Pancreas (tissue), 10 donors: ENCODE measurements around the gene HES7. TPM values are rescaled to one million over a fixed set of nuclear protein-coding genes. Genes with fewer than 3 reads are reported as not detected.

Experiments
- ATAC-seq, 4 donors: fragments of 200-7000 bp; cut with Tn5 transposase; one replicate each; pipeline versions ENCODE4 v1.8.0 to v1.9.1; 2020; ENCODE audit warnings: mild to moderate bottlenecking in 4 of 4, moderate library complexity in 4 of 4
- DNase-seq, 6 donors: peaks; one replicate each; pipeline ENCODE4 v3.0.0-alpha.2; 2020
- FAIRE-seq: peaks from 2 replicates; lab custom pipeline; 2012; peaks lifted over from hg19 to GRCh38; lab: Jason Lieb, UNC
- H3K27ac ChIP-seq, 4 donors: fragments of 200-600 bp; sonication (generic); 1 replicate in 3 of 4; 2 replicates in 1 of 4; pipeline versions ENCODE4 v1.5.0 to v1.8.0; 2020
- H3K27me3 ChIP-seq, 4 donors: fragments of 200-600 bp; one replicate each; pipeline ENCODE4 v1.8.0; 2021
- H3K36me3 ChIP-seq, 3 donors: fragments of 200-600 bp; sonication (generic) in 1 of 3; one replicate each; pipeline versions ENCODE4 v1.5.0 to v1.8.0; 2020 to 2021
- H3K4me1 ChIP-seq, 3 donors: fragments of 200-600 bp; one replicate each; pipeline ENCODE4 v1.8.0; 2021
- H3K4me3 ChIP-seq, 4 donors: fragments of 200-600 bp; sonication (generic) in 2 of 4; one replicate each; pipeline versions ENCODE4 v1.5.0 to v1.8.0; 2020 to 2021
- H3K9me3 ChIP-seq, 4 donors: fragments of 200-600 bp; one replicate each; pipeline ENCODE4 v1.8.0; 2021
- CTCF ChIP-seq, 4 donors: fragments of 200-600 bp; sonication (generic) in 3 of 4; IDR thresholded peaks; one replicate each; pipeline versions ENCODE4 v1.5.0 to v1.8.0; 2021; ENCODE audit warnings: antibody characterized with exemption in 4 of 4
- WGBS, 2 donors: extraction: QIAGEN DNeasy Blood & Tissue Kit; methylation state at CpG; one replicate each; pipeline ENCODE4 v1.1.7; 2013; 5-methylcytosine and 5-hydroxymethylcytosine counted together
- intact Hi-C, 3 donors: fragments of 100-400 bp; cut with DNase I; formaldehyde crosslinking; loops; one replicate each; pipeline versions ENCODE4 v1.11.1 to v1.14.2; 2022
- polyA plus RNA-seq, 2 donors: library from polyadenylated mRNA; stranded (reverse); fragments of 200-250 nt; gene quantifications; one replicate each; pipeline ENCODE4 v1.2.3, GENCODE V29; 2013
- total RNA-seq, 6 donors: library from RNA; stranded (reverse); fragmentation: NEBNext Ultra II Directional in 4 of 6; extraction: Animal tissue kit (Norgen Biotek cat#: 25700) in 4 of 6; gene quantifications; one replicate each; pipeline versions ENCODE4 v1.2.1 to v1.2.4, GENCODE V29; 2021 to 2023
- donor health status: healthy with polysubstance abuse.
- donor health status: DM: no; HTN: no; CAD: no; lungs with moderate emphysema.
- donor health status: DM: no; HTN: no; CAD: no.
- donor health status: control.
- donor health status: control.
- donor health status: Bipolar disorder and iron deficiency.
- donor health status: DM: yes; HTN: yes; CAD: no.
- donor health status: DM: no; HTN: no; CAD: no.
- donor health status: DM: no; HTN: no; CAD: no.
- donor health status: DM: yes; HTN: yes; CAD: no.

Gene HES7
- total and polyA plus RNA-seq, 8 donors, result 0.08 to 0.16 TPM; not detected in 6

GRCh38 chr17:8143581-8144400 is 19.9 kb upstream of the HES7 start:
- no peaks in the 10 kb centered on the region for H3K9me3 ChIP-seq
- DNase-seq, result peak in 2 of 6 donors; percentile 29 to 35
- H3K4me1 ChIP-seq, result no peaks in the 10 kb centered on the region
- no peaks in the 10 kb centered on the region for H3K27me3 ChIP-seq
- intact Hi-C loops, result no loop called here
- WGBS, 2 donors, result 91% methylated on average over 22 of the region's 22 CpGs
- H3K4me3 ChIP-seq, result no peak overlapping the region
- FAIRE-seq, result no peak
- no peak for TF ChIP-seq CTCF (IDR thresholded peaks at IDR 0.05)
- no peak overlapping the region for H3K27ac ChIP-seq
- H3K36me3 ChIP-seq, result peaks cover 10 to 94% (median 91%) of the 10 kb centered on the region in 3 donors
- no peak for ATAC-seq

GRCh38 chr17:8142887-8143580 is 19.1 kb upstream of the HES7 start:
- Histone ChIP-seq H3K27ac (no peak overlapping the region), H3K4me1 (peaks cover 3 to 5% (median 4%) of the 10 kb centered on the region in 3 donors), H3K4me3 (no peak overlapping the region), H3K9me3 (no peaks in the 10 kb centered on the region), H3K36me3 (peaks cover 8 to 86% (median 84%) of the 10 kb centered on the region in 3 donors), H3K27me3 (no peaks in the 10 kb centered on the region)
- ATAC-seq, result no peak
- no peak for TF ChIP-seq CTCF (IDR thresholded peaks at IDR 0.05)
- intact Hi-C loops, result no loop called here
- 85 to 93% methylated on average over 13 to 15 of the region's 15 CpGs for WGBS, 2 donors
- DNase-seq, result peak in 3 of 6 donors; percentile 19 to 75 (median 46)
- no peak for FAIRE-seq

- H3K4me3 ChIP-seq, result no peak overlapping the region
- H3K4me1 ChIP-seq, result peaks cover 4 to 6% (median 5%) of the 10 kb centered on the region in 3 donors
- no peaks in the 10 kb centered on the region for H3K27me3 ChIP-seq
- DNase-seq, result peak in 3 of 6 donors; percentile 24 to 82 (median 43)
- H3K36me3 ChIP-seq, result peaks cover 6 to 79% (median 77%) of the 10 kb centered on the region in 3 donors
- FAIRE-seq, result no peak
- TF ChIP-seq CTCF (IDR thresholded peaks at IDR 0.05), result no peak
- WGBS, 2 donors, result 88 to 92% methylated on average over 23 of the region's 23 CpGs
- ATAC-seq, result no peak
- intact Hi-C loops, result no loop called here
- H3K9me3 ChIP-seq, result no peaks in the 10 kb centered on the region
- H3K27ac ChIP-seq, result no peak overlapping the region
Observed at GRCh38 chr17:8142158-8142886, 18.4 kb upstream of the HES7 start.

GRCh38 chr17:8141741-8142140 is 17.8 kb upstream of the HES7 start:
- no peak overlapping the region for H3K4me3 ChIP-seq
- peak in 4 of 6 donors; percentile 17 to 64 (median 36) for DNase-seq
- H3K36me3 ChIP-seq, result peaks cover 6 to 73% (median 71%) of the 10 kb centered on the region in 3 donors
- no peak for ATAC-seq
- no peaks in the 10 kb centered on the region for H3K27me3 ChIP-seq
- 89 to 94% methylated on average over 11 of the region's 11 CpGs for WGBS, 2 donors
- peaks cover 4 to 6% (median 5%) of the 10 kb centered on the region in 3 donors for H3K4me1 ChIP-seq
- no peak for TF ChIP-seq CTCF (IDR thresholded peaks at IDR 0.05)
- intact Hi-C loops, result no loop called here
- no peaks in the 10 kb centered on the region for H3K9me3 ChIP-seq
- H3K27ac ChIP-seq, result no peak overlapping the region
- no peak for FAIRE-seq
